Mesenchymal stem cell (in vitro differentiated cells and primary cell): Measurements from ENCODE around the gene SORT1.

Source experiments
- DNase-seq: peaks from one replicate; pipeline ENCODE4 v3.0.0-alpha.2; 2013
- H2AFZ ChIP-seq: one replicate; pipeline ENCODE4 v1.6.1; 2013; ENCODE audit warnings: low read depth, mild to moderate bottlenecking, control low read depth, inconsistent platforms, low read length, moderate library complexity
- H2AK5ac ChIP-seq: 2 replicates; pipeline ENCODE4 v1.6.1; 2013; ENCODE audit warnings: low read length, moderate library complexity, mild to moderate bottlenecking, inconsistent platforms; ENCODE audit not compliant: severe bottlenecking
- H2BK120ac ChIP-seq: one replicate; pipeline ENCODE4 v1.6.1; 2013; ENCODE audit warnings: low read depth, mild to moderate bottlenecking, inconsistent platforms, low read length, moderate library complexity
- H2BK12ac ChIP-seq, 2 experiments: one replicate each; pipeline ENCODE4 v1.6.1; 2013; ENCODE audit warnings: inconsistent platforms in 2 of 2, low read length in 2 of 2, mild to moderate bottlenecking in 2 of 2, moderate library complexity in 2 of 2, control low read depth in 1 of 2
- H2BK15ac ChIP-seq: one replicate; pipeline ENCODE4 v1.6.1; 2013; ENCODE audit warnings: mild to moderate bottlenecking, low read depth, inconsistent platforms; ENCODE audit not compliant: poor library complexity, severe bottlenecking
- H2BK5ac ChIP-seq: 2 replicates; pipeline ENCODE4 v1.6.1; 2013; ENCODE audit warnings: low read depth, mild to moderate bottlenecking, low read length, control low read depth, inconsistent platforms; ENCODE audit not compliant: poor library complexity, severe bottlenecking
- H3K14ac ChIP-seq, 2 experiments: one replicate each; pipeline ENCODE4 v1.6.1; 2013; ENCODE audit warnings: inconsistent platforms in 2 of 2, low read length in 2 of 2, control low read depth in 1 of 2, mild to moderate bottlenecking in 1 of 2, moderate library complexity in 1 of 2
- H3K18ac ChIP-seq, 2 experiments: one replicate each; pipeline ENCODE4 v1.6.1; 2013; ENCODE audit warnings: inconsistent platforms in 2 of 2, low read length in 2 of 2, control low read depth in 1 of 2, low read depth in 1 of 2, mild to moderate bottlenecking in 1 of 2
- H3K23ac ChIP-seq, 2 experiments: one replicate each; pipeline ENCODE4 v1.6.1; 2013; ENCODE audit warnings: inconsistent platforms in 2 of 2, low read length in 2 of 2, mild to moderate bottlenecking in 2 of 2, moderate library complexity in 2 of 2, control low read depth in 1 of 2
- H3K27ac ChIP-seq: 2 replicates; pipeline ENCODE4 v1.5.1; 2013; ENCODE audit warnings: mild to moderate bottlenecking, moderate library complexity, low read length, control low read depth, inconsistent platforms; ENCODE audit not compliant: poor library complexity, severe bottlenecking
- H3K27me3 ChIP-seq, 2 experiments: 2 replicates each; pipeline versions ENCODE4 v1.6.1 to v1.7.0; 2013; ENCODE audit warnings: low read length in 2 of 2, mild to moderate bottlenecking in 2 of 2, moderate library complexity in 2 of 2, control low read depth in 1 of 2, inconsistent platforms in 1 of 2; ENCODE audit not compliant: control insufficient read depth in 1 of 2, insufficient read depth in 1 of 2
- H3K36me3 ChIP-seq, 2 experiments: 2 replicates each; pipeline versions ENCODE4 v1.6.1 to v1.7.0; 2013; ENCODE audit warnings: low read length in 2 of 2, control low read depth in 1 of 2, inconsistent platforms in 1 of 2, low read depth in 1 of 2, mild to moderate bottlenecking in 1 of 2; ENCODE audit not compliant: insufficient read depth in 2 of 2, control insufficient read depth in 1 of 2
- H3K4ac ChIP-seq, 2 experiments: one replicate each; pipeline ENCODE4 v1.6.1; 2013; ENCODE audit warnings: inconsistent platforms in 2 of 2, low read length in 2 of 2, mild to moderate bottlenecking in 2 of 2, moderate library complexity in 2 of 2, control low read depth in 1 of 2, low read depth in 1 of 2
- H3K4me1 ChIP-seq: 2 replicates; pipeline ENCODE4 v1.6.1; 2013; ENCODE audit warnings: low read depth, low read length, control low read depth; ENCODE audit not compliant: control insufficient read depth, insufficient read depth
- H3K4me2 ChIP-seq: 2 replicates; pipeline ENCODE4 v1.6.1; 2013; ENCODE audit warnings: low read length, mild to moderate bottlenecking, inconsistent platforms; ENCODE audit not compliant: poor library complexity, severe bottlenecking
- H3K4me3 ChIP-seq, 2 experiments: 2 replicates each; pipeline versions ENCODE4 v1.5.1 to v1.7.0; 2013; ENCODE audit warnings: low read length in 2 of 2, mild to moderate bottlenecking in 2 of 2, control low read depth in 1 of 2, low read depth in 1 of 2; ENCODE audit not compliant: insufficient read depth in 1 of 2
- H3K79me1 ChIP-seq: replicated peaks from 2 replicates; pipeline ENCODE4 v1.6.1; 2013; ENCODE audit warnings: mild to moderate bottlenecking, control low read depth, low read length, inconsistent platforms; ENCODE audit not compliant: poor library complexity, severe bottlenecking
- H3K9ac ChIP-seq: 2 replicates; pipeline ENCODE4 v1.7.0; 2013; ENCODE audit warnings: mild to moderate bottlenecking, low read length, moderate library complexity
- H3K9me3 ChIP-seq: 2 replicates; pipeline ENCODE4 v1.7.0; 2013; ENCODE audit warnings: mild to moderate bottlenecking, low read length; ENCODE audit not compliant: control insufficient read depth
- H4K8ac ChIP-seq: one replicate; pipeline ENCODE4 v1.6.1; 2013; ENCODE audit warnings: inconsistent platforms, mild to moderate bottlenecking, low read length, moderate library complexity
- H4K91ac ChIP-seq: one replicate; pipeline ENCODE4 v1.6.1; 2013; ENCODE audit warnings: mild to moderate bottlenecking, low read length, inconsistent platforms
- WGBS: methylation state at CpG from one replicate; pipeline ENCODE4 v1.1.7; 2013; ENCODE audit warnings: mixed read lengths; 5-methylcytosine and 5-hydroxymethylcytosine counted together

The SORT1 gene

DNA sequence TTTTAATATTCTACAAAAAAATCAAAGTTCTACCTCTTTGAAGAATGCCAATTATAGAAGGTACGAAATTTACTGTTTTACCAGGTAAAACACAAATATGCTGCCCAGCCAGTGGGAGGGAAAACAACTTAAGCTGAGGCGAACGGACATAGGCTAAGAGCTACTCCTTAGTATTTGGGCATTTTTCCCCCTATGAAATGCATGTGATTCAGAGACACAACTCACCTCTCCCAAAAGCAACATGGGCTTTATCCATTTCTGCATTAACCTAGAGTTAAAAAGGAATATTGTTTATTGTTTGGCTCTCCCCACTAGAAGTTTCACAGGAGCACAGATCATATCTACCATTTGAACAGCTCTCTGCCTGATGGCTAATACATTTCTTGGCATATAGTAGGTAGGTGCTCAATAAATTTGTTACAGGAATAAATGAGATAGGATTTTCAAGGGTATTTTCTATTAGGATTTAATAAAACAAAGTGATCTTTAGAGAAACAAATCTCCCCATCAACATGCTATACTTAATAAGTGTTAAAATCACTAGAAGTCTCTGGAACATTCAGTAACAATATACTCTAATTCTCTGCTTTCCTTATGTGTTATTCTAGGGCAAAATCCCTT is 2.4 kb upstream of the SORT1 start:
- H3K14ac ChIP-seq = no peak overlapping the region
- H3K18ac ChIP-seq = no peak overlapping the region
- no peak overlapping the region for H2BK120ac ChIP-seq
- H3K9ac ChIP-seq = no peak overlapping the region
- no peak for DNase-seq
- no peak overlapping the region for H3K27ac ChIP-seq
- H2AFZ ChIP-seq = no peak overlapping the region
- H3K4me3 ChIP-seq = no peak overlapping the region
- no peak overlapping the region for H2BK12ac ChIP-seq
- WGBS = 93% methylated on average over 3 of the region's 3 CpGs
- no peak overlapping the region for H4K91ac ChIP-seq
- H3K4ac ChIP-seq = no peak overlapping the region
- no peaks in the 10 kb centered on the region for H3K9me3 ChIP-seq
- no peak overlapping the region for H4K8ac ChIP-seq
- H3K36me3 ChIP-seq = peaks cover 11 to 52% of the 10 kb centered on the region in 2 experiments
- no peak overlapping the region for H3K23ac ChIP-seq
- peaks cover 4% of the 10 kb centered on the region for H3K79me1 ChIP-seq
- no peak overlapping the region for H2BK5ac ChIP-seq
- no peak overlapping the region for H2BK15ac ChIP-seq
- H3K4me2 ChIP-seq = no peak overlapping the region
- peaks cover 7% of the 10 kb centered on the region for H3K4me1 ChIP-seq
- H2AK5ac ChIP-seq = no peak overlapping the region
- H3K27me3 ChIP-seq = no peaks in the 10 kb centered on the region

DNA sequence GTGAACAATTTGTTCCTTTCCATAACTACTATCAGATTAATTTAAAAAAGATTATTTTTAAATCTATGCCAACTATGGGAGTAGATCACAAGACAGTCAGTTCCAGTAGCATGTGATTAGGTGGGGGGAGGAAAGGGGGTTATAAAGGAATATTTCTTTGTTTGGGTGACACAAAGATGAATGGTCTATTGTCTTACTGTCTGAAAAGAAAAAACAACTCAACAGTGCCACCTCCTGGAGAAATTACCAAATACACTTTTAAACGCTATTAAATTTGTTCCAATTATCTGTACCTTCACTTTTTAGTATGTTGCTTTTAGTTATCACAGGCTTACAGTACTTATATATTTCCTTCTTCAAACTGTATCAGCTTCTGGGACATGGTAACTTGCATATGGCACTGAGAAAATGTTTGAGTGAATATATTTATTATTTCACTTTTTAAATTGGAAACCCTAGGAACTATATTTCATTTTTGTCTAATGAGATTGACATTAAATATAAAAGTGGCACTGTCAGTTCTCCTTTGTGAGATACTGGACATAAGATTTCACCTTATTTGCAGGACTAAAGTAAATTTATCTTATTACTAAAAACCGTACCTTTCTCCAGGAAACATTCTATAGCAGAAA is 1.7 kb upstream of the SORT1 start:
- Histone ChIP-seq H3K9ac (no peak overlapping the region), H2BK120ac (no peak overlapping the region), H2AFZ (no peak overlapping the region), H3K4me3 (no peak overlapping the region), H3K79me1 (peaks cover 2% of the 10 kb centered on the region), H2BK5ac (no peak overlapping the region), H3K4me1 (peaks cover 7% of the 10 kb centered on the region), H4K91ac (no peak overlapping the region), H2BK12ac (no peak overlapping the region), H3K9me3 (no peaks in the 10 kb centered on the region), H3K18ac (no peak overlapping the region), H3K36me3 (peaks cover 11 to 44% of the 10 kb centered on the region in 2 experiments), H3K23ac (no peak overlapping the region), H2BK15ac (no peak overlapping the region), H3K27me3 (no peaks in the 10 kb centered on the region), H3K14ac (no peak overlapping the region), H4K8ac (no peak overlapping the region), H3K27ac (no peak overlapping the region), H3K4ac (no peak overlapping the region), H2AK5ac (no peak overlapping the region), H3K4me2 (no peak overlapping the region)
- peak; percentile 68 for DNase-seq
- WGBS = 92% methylated on average over 1 of the region's 2 CpGs

DNA sequence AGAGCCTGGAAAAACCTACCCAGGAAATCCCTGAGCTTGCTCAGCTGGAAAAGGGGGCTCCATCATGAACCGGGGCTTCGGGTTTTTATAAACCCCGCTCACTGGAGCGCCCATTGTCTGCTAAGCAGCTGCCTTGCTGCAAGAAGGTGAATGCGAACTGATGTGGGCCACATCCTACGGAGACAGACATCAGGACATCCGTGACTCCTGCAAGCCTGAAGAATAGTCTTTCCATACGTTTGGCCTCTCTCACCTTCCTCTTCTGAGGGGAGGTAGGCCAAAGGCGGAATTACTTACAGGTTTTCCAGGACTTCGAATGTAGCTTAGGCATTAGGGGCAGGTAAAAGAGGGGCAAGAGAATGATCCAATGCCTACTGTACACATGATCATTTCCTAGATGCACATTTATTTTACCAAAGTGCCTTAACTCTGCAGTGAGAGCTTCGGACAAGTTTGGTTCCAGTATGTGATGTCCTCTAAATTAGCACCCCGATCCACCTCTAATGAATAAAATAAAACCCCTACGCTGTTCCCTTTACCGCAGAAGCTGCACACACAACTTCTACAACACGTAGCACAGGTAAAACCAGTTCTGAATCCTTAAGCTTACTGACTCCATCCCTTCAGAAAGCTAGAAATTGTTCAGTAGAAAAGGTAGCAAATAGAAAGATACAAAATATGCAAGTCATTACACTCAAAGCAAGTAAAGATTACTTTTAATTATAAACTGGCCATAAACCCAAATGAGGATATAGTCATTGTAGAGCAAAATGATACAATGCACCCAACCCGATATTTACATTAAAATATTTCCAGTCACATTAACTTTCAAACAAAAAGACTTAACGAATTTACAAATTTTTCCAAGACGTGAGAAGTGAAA is 866 bp upstream of the SORT1 start:
- Histone ChIP-seq H3K79me1 (peaks cover 2% of the 10 kb centered on the region), H3K4me1 (peaks cover 7% of the 10 kb centered on the region), H2BK5ac (no peak overlapping the region), H3K9me3 (no peaks in the 10 kb centered on the region), H4K91ac (no peak overlapping the region), H3K9ac (peak overlapping the region; percentile 71), H4K8ac (peak overlapping the region; percentile 69), H3K27me3 (no peaks in the 10 kb centered on the region), H3K27ac (peak overlapping the region; percentile 13), H2BK120ac (no peak overlapping the region), H3K23ac (no peak overlapping the region), H3K4ac (no peak overlapping the region), H3K4me3 (peak overlapping the region; percentile 79 to 96), H2BK15ac (peak overlapping the region; percentile 57), H2AK5ac (no peak overlapping the region), H3K36me3 (peaks cover 8 to 36% of the 10 kb centered on the region in 2 experiments), H3K18ac (peak overlapping the region in 1 of 2 experiments; percentile 64), H2BK12ac (no peak overlapping the region), H3K14ac (no peak overlapping the region), H2AFZ (peak overlapping the region; percentile 81), H3K4me2 (peak overlapping the region; percentile 95)
- 37% methylated on average over 13 of the region's 18 CpGs for WGBS
- no peak for DNase-seq
